CD4-positive, CD25-positive, alpha-beta regulatory T cell (primary cell): ENCODE measurements around the gene CENPT. TPM values are rescaled to one million over a fixed set of nuclear protein-coding genes. Genes with fewer than 3 reads are reported as not detected.

Experiments used
- ATAC-seq, 2 donors: fragments of 150-1000 bp; cut with Tn5 transposase; one replicate each; pipeline ENCODE4 v1.10.0; 2021; ENCODE audit warnings: low read depth in 2 of 2, moderate number of reproducible peaks in 2 of 2, moderate library complexity in 1 of 2
- DNase-seq, 3 donors: peaks; one replicate each; pipeline versions ENCODE4 v3.0.0 to v3.0.0-alpha.2; 2012 to 2022; ENCODE audit warnings: mixed read lengths in 1 of 3
- H3K27ac ChIP-seq: one replicate; pipeline ENCODE4 v1.7.0; 2013; ENCODE audit warnings: mild to moderate bottlenecking, low read length; ENCODE audit not compliant: insufficient read depth, poor library complexity, severe bottlenecking
- H3K27me3 ChIP-seq: one replicate; pipeline ENCODE4 v1.7.0; 2013; ENCODE audit warnings: low read length; ENCODE audit not compliant: control insufficient read depth, insufficient read depth
- H3K36me3 ChIP-seq: one replicate; pipeline ENCODE4 v1.7.0; 2013; ENCODE audit warnings: mild to moderate bottlenecking, low read length, moderate library complexity; ENCODE audit not compliant: control insufficient read depth, insufficient read depth
- H3K4me1 ChIP-seq: 2 replicates; pipeline ENCODE4 v1.7.0; 2013; ENCODE audit warnings: mild to moderate bottlenecking, low read length; ENCODE audit not compliant: insufficient read depth, control insufficient read depth, poor library complexity, severe bottlenecking
- H3K4me3 ChIP-seq: one replicate; pipeline ENCODE4 v1.7.0; 2013; ENCODE audit warnings: low read depth, mild to moderate bottlenecking, low read length, moderate library complexity
- H3K9me3 ChIP-seq, 2 experiments: 1 replicate in 1 of 2; 2 replicates in 1 of 2; pipeline ENCODE4 v1.7.0; 2013; ENCODE audit warnings: low read length in 2 of 2, mild to moderate bottlenecking in 1 of 2, moderate library complexity in 1 of 2; ENCODE audit not compliant: control insufficient read depth in 2 of 2
- H3K27ac Mint-ChIP-seq, 3 donors: one replicate each; pipeline ENCODE4 v1.8.0; 2020 to 2022; ENCODE audit warnings: mild to moderate bottlenecking in 3 of 3, mixed read lengths in 3 of 3, moderate library complexity in 2 of 3
- H3K27me3 Mint-ChIP-seq: one replicate; pipeline ENCODE4 v1.8.0; 2022; ENCODE audit warnings: mild to moderate bottlenecking, mixed read lengths
- H3K36me3 Mint-ChIP-seq: one replicate; pipeline ENCODE4 v1.8.0; 2020; ENCODE audit warnings: mixed read lengths
- H3K4me1 Mint-ChIP-seq, 4 donors: one replicate each; pipeline ENCODE4 v1.8.0; 2020 to 2022; ENCODE audit warnings: mixed read lengths in 4 of 4, mild to moderate bottlenecking in 1 of 4
- H3K4me3 Mint-ChIP-seq, 4 donors: one replicate each; pipeline ENCODE4 v1.8.0; 2020 to 2022; ENCODE audit warnings: mild to moderate bottlenecking in 4 of 4, mixed read lengths in 4 of 4, moderate library complexity in 3 of 4
- H3K9me3 Mint-ChIP-seq, 7 donors: one replicate each; pipeline ENCODE4 v1.8.0; 2020 to 2022; ENCODE audit warnings: mixed read lengths in 7 of 7, mild to moderate bottlenecking in 3 of 7, moderate library complexity in 2 of 7
- polyA plus RNA-seq, 4 donors: library from polyadenylated mRNA; unstranded; fragments of 300-500 nt; fragmentation: Illumina TruSeq; gene quantifications; one replicate each; pipeline ENCODE4 v1.2.3, GENCODE V29; 2021
- total RNA-seq: library from RNA; stranded (reverse); gene quantifications from one replicate; pipeline ENCODE4 v1.2.3, GENCODE V29; 2022

The CENPT gene
- total and polyA plus RNA-seq, 5 donors from 2014 or later = 13.5 to 79.9 (median 15.2) TPM

- Mint-ChIP-seq H3K9me3 (no peaks in the 10 kb centered on the region), H3K4me3 (no peak overlapping the region), H3K4me1 (no peaks in the 10 kb centered on the region), H3K27ac (no peak overlapping the region), H3K27me3 (no peaks in the 10 kb centered on the region), H3K36me3 (peaks cover 19% of the 10 kb centered on the region)
- ATAC-seq = no peak
- no peak overlapping the region for H3K27ac ChIP-seq
- H3K4me1 ChIP-seq = no peaks in the 10 kb centered on the region
- H3K9me3 ChIP-seq = no peaks in the 10 kb centered on the region
- no peak overlapping the region for H3K4me3 ChIP-seq
- H3K27me3 ChIP-seq = no peaks in the 10 kb centered on the region
- no peak for DNase-seq
- peaks cover 32% of the 10 kb centered on the region for H3K36me3 ChIP-seq
Observed at GRCh38 chr16:67885976-67886375, 38.5 kb upstream of the CENPT start.

- Mint-ChIP-seq H3K4me1 (no peaks in the 10 kb centered on the region), H3K27ac (no peak overlapping the region), H3K27me3 (no peaks in the 10 kb centered on the region), H3K36me3 (peaks cover 19% of the 10 kb centered on the region), H3K4me3 (no peak overlapping the region), H3K9me3 (no peaks in the 10 kb centered on the region)
- peaks cover 37% of the 10 kb centered on the region for H3K36me3 ChIP-seq
- no peak overlapping the region for H3K27ac ChIP-seq
- H3K27me3 ChIP-seq = no peaks in the 10 kb centered on the region
- H3K4me1 ChIP-seq = no peaks in the 10 kb centered on the region
- ATAC-seq (no peak), DNase-seq (no peak)
- no peak overlapping the region for H3K4me3 ChIP-seq
- H3K9me3 ChIP-seq = no peaks in the 10 kb centered on the region
Observed at GRCh38 chr16:67885545-67885944, 38.1 kb upstream of the CENPT start.

- no peaks in the 10 kb centered on the region for H3K9me3 Mint-ChIP-seq
- Histone ChIP-seq H3K4me1 (no peaks in the 10 kb centered on the region), H3K27ac (no peak within 1 kb of the TSS), H3K4me3 (no peak within 1 kb of the TSS), H3K9me3 (no peaks in the 10 kb centered on the region), H3K36me3 (peaks cover 45% of the 10 kb centered on the region), H3K27me3 (no peaks in the 10 kb centered on the region)
- no peaks in the 10 kb centered on the region for H3K27me3 Mint-ChIP-seq
- H3K4me1 Mint-ChIP-seq = no peaks in the 10 kb centered on the region
- DNase-seq = no peak
- no peak within 1 kb of the TSS for H3K27ac Mint-ChIP-seq
- peaks cover 19% of the 10 kb centered on the region for H3K36me3 Mint-ChIP-seq
- H3K4me3 Mint-ChIP-seq = no peak within 1 kb of the TSS
- no peak for ATAC-seq
Observed at GRCh38 chr16:67884684-67885083, 37.2 kb upstream of the CENPT start, which contains the start of gene NRN1L. Gene NRN1L (plus strand): TSS chr16:67884885. CDS start chr16:67884904, 19 bp downstream.

- Histone ChIP-seq H3K4me3 (no peak overlapping the region), H3K27ac (no peak overlapping the region), H3K4me1 (no peaks in the 10 kb centered on the region), H3K27me3 (no peaks in the 10 kb centered on the region), H3K36me3 (peaks cover 54% of the 10 kb centered on the region), H3K9me3 (no peaks in the 10 kb centered on the region)
- peaks cover 19% of the 10 kb centered on the region for H3K36me3 Mint-ChIP-seq
- H3K27ac Mint-ChIP-seq = no peak overlapping the region
- ATAC-seq (peak; percentile 76), DNase-seq (peak; percentile 59 to 71 (median 64))
- no peaks in the 10 kb centered on the region for H3K4me1 Mint-ChIP-seq
- H3K9me3 Mint-ChIP-seq = no peaks in the 10 kb centered on the region
- no peaks in the 10 kb centered on the region for H3K27me3 Mint-ChIP-seq
- no peak overlapping the region for H3K4me3 Mint-ChIP-seq
Observed at GRCh38 chr16:67883872-67884261, 36.4 kb upstream of the CENPT start.

GRCh38 chr16:67883146-67883871, 35.8 kb upstream of the CENPT start:
- no peaks in the 10 kb centered on the region for H3K9me3 ChIP-seq
- H3K36me3 Mint-ChIP-seq = peaks cover 23% of the 10 kb centered on the region
- no peaks in the 10 kb centered on the region for H3K4me1 ChIP-seq
- H3K36me3 ChIP-seq = peaks cover 59% of the 10 kb centered on the region
- H3K27me3 Mint-ChIP-seq = no peaks in the 10 kb centered on the region
- H3K27me3 ChIP-seq = no peaks in the 10 kb centered on the region
- no peak overlapping the region for H3K4me3 ChIP-seq
- H3K27ac Mint-ChIP-seq = peak overlapping the region in 2 of 3 donors; percentile 62 to 86
- H3K27ac ChIP-seq = no peak overlapping the region
- ATAC-seq (no peak), DNase-seq (no peak)
- H3K4me1 Mint-ChIP-seq = no peaks in the 10 kb centered on the region
- H3K4me3 Mint-ChIP-seq = no peak overlapping the region
- no peaks in the 10 kb centered on the region for H3K9me3 Mint-ChIP-seq

- Mint-ChIP-seq H3K4me1 (no peaks in the 10 kb centered on the region), H3K36me3 (peaks cover 26% of the 10 kb centered on the region), H3K4me3 (no peak overlapping the region), H3K9me3 (no peaks in the 10 kb centered on the region), H3K27me3 (no peaks in the 10 kb centered on the region), H3K27ac (peak overlapping the region in 1 of 3 donors; percentile 62)
- no peak for ATAC-seq
- H3K4me3 ChIP-seq = no peak overlapping the region
- H3K9me3 ChIP-seq = no peaks in the 10 kb centered on the region
- no peak for DNase-seq
- H3K36me3 ChIP-seq = peaks cover 67% of the 10 kb centered on the region
- no peaks in the 10 kb centered on the region for H3K27me3 ChIP-seq
- H3K27ac ChIP-seq = no peak overlapping the region
- no peaks in the 10 kb centered on the region for H3K4me1 ChIP-seq
Observed at GRCh38 chr16:67882374-67883145, 35.1 kb upstream of the CENPT start.

GRCh38 chr16:67881621-67882161, 34.2 kb upstream of the CENPT start:
- no peak for ATAC-seq
- H3K27ac Mint-ChIP-seq = peak overlapping the region in 1 of 3 donors; percentile 79
- Histone ChIP-seq H3K4me1 (no peaks in the 10 kb centered on the region), H3K9me3 (no peaks in the 10 kb centered on the region), H3K4me3 (no peak overlapping the region), H3K27ac (no peak overlapping the region), H3K27me3 (no peaks in the 10 kb centered on the region), H3K36me3 (peaks cover 75% of the 10 kb centered on the region)
- H3K9me3 Mint-ChIP-seq = no peaks in the 10 kb centered on the region
- no peak for DNase-seq
- H3K36me3 Mint-ChIP-seq = peaks cover 23% of the 10 kb centered on the region
- H3K4me3 Mint-ChIP-seq = no peak overlapping the region
- H3K27me3 Mint-ChIP-seq = no peaks in the 10 kb centered on the region
- no peaks in the 10 kb centered on the region for H3K4me1 Mint-ChIP-seq
